HG03066 (cell line): ENCODE results near the gene RTN4IP1.

Source experiments
- ATAC-seq: cut with Tn5 transposase; IDR thresholded peaks from one replicate; pipeline ENCODE4 v1.9.1; 2021; ENCODE audit warnings: low read depth; ENCODE audit not compliant: unreplicated experiment

The RTN4IP1 gene

DNA sequence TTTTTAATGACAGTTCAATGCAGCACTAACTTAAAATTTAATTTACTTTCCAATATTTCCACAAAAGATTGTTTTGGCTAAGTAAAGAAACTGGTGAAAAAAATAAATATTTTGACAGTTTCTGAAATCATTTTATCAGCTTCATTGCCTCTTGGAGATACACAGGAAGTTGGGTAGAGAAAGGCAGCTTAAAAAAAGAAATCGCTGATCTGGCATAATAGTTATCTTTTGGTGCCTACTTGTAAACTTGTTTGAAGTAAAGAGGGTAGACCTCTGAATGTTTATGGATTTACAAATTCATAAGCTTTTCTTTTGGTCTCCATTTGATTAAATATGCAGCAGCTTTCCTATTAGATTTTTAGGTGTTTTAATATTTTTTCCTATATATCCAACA lies 103.4 kb downstream of the RTN4IP1 start:
- ATAC-seq = no peak

- peak; percentile 37 for ATAC-seq
These were observed 104.0 kb downstream of the RTN4IP1 start for GRCh38 chr6:106525107-106525881.

DNA sequence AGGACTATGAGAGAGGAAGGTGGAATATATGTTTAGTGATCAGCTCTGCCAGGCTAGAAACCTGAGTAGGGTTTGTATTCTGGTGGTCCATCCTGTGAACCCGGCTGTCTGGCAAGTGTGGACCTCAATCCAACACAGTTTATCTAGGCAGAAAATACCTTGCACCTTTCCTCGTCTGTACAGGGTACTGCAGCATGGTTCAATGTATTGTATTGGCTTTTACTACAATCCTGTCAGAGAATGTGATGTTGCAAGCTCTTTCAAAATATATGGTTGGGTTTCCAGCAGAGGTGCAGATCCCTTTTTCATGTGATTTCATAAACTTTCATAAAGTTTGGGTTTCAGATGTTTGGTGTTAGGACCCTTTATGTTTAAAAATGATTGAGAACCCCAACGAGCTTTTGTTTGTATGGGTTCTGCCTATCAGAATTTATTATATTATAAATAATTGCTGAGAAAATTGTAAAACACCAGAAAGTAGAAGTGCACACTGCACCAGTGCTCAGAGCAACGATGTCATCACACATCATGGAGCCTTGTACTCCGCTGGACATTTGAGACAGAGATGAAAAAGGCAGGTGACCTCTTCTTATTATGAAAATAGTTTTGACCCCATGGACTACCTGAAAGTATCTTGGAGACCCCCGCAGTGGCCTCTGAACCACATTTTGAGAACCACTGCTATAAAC lies 106.6 kb downstream of the RTN4IP1 start:
- ATAC-seq = no peak
